ENCODE measurements around the gene GNAZ.

The GNAZ gene

GRCh38 chr22:23065495-23066122, 4.7 kb upstream of the GNAZ start:
- DNase-seq: no peak

- DNase-seq: no peak
These were observed 3.9 kb upstream of the GNAZ start for GRCh38 chr22:23066200-23067022.

DNA sequence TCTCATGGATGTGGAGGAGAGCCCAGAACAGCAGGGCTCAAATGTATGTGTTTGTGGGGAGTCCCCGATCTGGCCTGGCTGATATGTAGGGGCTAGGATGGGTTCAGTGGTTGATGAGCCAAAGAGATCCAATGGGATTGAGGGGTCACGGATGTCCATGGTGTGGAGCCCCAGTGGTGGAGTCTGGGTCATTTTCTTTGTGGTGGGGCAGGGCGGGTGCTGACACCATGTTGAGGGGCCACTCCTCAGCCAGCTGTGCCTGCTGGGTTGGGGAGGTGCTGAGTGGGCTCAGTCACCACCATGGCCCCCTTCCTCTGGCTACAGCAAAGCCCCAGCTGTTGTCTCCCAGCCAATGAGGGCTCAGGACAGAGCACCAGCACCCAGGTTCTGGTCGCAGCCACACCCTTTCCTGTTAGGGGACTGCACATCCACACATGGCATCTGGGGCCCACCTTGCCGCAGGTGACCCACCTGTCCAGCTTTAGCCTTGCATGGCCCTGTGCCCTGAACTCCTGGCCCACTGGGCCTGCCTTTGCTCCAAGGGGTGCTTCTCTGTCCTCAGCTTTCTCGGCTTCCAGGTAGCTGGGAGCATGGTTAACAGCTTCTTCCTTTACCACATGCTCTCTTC, 3.2 kb upstream of the GNAZ start:
- no peak for DNase-seq

- no peak for DNase-seq
These were observed 2.6 kb upstream of the GNAZ start for GRCh38 chr22:23067691-23068090.

GRCh38 chr22:23068096-23068831, 2.1 kb upstream of the GNAZ start:
- DNase-seq: no peak

DNA sequence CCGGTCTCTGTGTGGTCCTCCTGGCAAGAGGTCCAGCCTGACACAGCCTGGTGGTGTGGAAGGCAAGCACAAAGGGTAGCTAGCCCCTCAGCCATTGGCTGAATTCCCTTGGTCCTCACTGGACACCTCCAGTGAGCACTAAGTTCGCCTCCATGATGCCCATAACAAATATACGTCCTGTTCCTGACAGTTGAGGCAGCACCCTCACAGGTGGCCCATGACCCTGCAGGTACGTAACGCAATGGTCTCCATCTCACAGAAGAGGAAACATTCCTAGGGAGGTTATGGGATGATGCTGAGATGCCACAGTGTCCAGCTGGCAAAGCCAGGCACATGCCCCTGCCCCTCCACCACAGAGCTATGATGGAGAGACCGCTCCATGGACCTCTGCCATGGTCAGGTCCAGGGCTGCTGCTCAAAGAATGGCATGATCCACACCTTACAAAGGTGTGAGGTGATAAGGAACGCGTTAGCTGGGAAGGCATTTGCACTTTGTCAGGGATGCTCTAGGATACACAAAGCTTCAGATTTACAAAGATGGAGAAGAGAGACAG, 1.4 kb upstream of the GNAZ start:
- no peak for DNase-seq

DNA sequence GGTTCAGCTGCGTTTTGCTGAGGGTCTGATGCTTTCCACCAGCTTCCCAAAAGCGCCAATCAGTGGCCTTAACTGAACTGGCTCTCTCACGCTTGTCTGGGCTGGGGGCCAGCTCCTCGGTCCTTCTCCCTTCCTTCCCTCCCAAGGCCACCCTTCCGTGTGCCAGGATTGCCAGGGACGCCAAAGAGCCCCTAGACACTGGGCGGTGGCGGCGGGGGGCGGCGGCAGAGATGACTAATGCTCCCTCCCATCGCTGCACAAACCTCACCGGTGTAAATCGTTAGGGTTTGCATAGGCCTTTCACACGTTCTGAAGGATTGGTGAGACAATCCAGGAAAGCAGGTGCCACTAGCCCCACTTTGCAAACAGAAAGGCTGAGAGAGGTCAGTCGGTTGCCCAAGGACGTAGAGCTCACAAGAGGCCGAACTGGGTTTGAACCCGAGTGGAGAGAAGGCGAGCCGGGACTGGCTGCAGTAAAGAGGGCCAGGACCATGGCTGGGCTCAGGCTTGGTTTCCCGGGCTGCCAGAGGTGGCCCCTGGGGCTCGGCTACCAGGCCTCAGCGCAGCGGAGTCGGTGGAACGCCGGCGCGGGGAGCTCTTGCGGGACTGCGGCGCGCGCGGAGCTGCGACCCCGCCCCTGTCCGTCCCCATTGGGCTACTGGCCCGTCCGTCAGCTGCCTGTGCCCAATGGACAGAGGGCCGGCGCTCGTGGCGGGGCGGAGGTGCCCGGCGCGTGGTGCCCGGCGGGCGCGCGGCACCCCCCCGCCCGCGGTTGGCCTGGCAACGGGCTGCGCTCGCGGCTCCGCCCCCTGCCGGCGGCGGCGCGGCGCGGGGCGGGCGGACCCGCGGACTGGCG, 589 bp upstream of the GNAZ start:
- peak; percentile 38 to 66 for DNase-seq

- no peak for DNase-seq
These were observed 1.1 kb downstream of the GNAZ start for GRCh38 chr22:23071230-23072076.

DNA sequence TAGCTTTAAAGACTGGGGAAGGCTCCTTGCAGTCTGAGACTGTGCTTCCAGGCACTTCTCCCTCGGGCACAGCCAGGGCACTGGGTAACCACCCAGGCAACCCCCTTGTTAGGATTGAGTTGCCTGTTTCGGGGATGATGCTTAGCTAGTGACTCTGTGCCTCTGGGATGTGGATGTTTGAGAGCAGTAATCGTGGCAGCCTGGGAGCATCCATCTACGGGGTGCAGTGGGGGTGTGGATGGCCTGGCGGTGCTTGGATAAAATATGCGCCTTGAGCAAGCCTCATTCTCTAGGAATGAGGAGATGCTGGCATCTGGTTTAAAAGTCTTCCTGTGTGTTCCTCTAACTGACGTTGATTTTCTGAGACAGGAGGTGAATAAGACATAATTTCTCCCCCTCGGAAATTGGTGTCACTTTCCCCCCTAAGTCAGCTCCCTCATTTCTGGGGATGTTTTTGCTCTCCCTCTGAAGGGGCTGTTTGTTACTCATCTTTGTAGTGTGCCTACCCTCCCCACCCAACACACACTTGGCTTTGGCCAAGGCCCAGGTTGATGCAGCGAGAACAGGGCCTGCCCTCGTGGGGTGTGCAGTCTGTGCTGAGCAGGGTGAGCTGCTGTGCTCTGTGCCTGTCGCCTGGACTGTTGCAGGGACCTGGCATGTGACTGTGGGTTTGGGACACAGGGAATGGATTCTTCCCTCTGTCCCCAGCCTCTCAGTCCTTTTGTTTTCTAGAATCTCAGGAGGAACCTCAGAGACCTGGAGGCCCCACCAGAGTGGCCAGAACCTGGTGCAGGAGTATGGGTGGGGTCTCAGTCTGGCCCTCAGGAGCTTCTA, 2.0 kb downstream of the GNAZ start:
- no peak for DNase-seq

GRCh38 chr22:23072911-23073491, 2.7 kb downstream of the GNAZ start:
- DNase-seq: no peak

DNA sequence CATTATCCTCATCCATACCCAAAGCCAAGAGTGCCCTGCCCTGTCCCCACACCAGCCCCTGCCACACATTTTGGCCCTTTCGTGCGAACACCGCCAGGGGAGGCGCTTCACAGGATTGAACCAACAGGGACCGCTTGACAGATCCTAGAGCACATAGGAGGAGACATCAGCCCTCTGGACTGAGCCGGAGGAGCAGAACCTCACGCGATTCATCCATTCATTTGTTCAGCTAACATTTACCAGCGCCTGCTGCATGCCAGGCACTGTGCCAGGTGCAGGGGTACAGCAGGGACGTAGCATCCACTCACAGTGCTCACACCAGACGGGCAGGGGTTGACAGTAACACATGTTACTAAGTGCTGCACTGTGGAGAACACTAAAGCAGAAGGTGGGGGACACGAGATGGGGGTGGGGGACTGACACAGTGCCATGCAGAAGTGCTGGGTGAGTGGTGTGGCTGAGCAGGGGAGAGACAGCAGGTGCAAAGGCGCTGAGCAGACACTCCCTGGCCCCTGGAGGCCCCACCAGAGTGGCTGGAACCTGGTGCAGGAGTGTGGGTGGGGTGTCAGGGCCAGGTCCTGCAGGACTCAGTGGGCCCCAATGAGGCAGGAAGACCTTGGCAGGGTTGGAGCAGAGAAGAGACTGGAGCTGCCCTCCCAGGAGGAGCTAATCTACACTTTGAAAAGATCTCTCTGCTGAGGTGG, 3.4 kb downstream of the GNAZ start:
- DNase-seq: no peak

DNA sequence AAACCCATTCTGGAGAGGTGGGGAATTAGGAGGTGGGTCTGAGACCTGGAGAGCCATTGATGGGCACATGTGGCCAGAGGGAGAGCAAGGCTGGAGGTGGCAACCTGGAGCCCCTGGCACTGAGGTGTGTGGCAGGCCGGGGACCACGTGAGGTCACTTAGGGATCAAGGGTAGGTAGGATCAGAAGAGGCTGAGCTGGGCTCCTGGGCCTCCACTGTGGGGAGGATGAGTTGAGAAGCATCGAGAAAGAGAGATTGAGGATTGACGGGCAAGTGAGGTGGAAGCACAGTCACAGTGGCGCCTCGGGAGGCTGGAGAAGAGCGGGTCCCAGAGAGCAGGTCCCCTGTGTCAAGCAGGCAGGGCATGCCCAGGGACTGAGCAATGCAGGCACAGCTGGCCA, 4.1 kb downstream of the GNAZ start:
- no peak for DNase-seq

GRCh38 chr22:23075050-23075449, 4.7 kb downstream of the GNAZ start:
- DNase-seq: no peak

DNA sequence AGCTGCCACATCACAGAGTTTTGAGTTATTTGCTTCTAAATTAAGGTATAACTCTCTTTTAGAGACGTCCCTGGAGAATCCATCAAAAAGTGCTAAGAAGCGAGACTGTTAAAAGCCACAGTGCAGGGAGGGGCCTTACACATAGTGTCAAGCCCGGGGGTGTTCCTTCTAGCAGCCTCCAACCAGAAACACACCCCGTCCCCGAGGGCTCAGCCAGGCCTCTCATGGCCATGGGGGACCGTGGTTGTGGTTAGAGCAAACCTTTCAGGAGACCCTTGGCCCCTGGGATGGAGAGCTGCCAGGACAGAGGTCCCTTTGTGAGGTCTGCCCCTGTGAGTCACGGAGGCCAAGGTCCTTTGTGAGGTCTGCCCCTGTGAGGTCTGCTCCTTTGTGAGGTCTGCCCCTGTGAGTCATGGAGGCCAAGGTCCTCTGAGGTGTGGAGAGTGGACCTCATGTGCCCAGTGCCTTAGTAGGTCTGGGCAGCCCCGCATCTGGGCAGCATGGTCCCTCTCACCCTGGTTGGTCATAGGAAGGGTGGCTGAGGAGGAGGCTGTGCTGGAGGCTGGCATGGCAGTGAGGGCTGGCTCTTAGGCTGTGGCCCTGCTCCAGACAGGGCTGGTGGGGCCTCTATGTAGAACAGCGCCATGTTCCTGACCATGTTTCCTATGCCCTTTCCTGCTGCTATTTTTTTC, 5.4 kb downstream of the GNAZ start:
- no peak for DNase-seq

DNA sequence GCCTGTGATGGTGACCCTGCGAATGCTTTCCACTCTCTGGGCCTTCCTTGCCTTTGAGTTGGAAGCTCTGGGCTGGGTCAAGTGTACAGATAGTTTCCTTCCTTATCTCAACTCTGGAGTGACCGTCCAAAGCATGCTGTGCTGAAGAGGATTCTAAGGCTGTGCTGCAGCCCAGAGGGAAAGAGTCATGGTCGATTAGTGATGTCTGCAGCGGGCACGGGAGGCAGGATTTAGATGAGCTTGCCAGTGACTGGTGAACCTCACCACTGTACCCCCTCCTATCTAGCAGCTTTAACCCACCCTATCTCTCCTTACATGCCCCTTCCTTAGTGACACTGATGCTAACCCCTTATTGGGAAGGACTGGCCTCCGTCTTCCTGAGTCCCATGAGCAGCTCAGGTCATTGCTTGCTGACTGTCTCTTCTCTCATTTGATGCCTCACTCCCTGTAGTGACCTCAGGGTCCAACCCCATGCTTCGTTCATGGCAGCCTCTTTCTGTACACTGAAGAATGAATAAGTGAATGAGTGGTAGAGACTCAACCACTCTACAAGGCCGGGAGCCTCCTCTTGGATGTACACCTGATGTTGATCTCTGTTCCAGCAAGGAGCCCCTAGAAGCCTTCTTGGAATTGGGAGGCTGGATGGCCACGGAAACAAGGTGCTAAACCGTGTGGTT, 6.7 kb downstream of the GNAZ start:
- no peak for DNase-seq

DNA sequence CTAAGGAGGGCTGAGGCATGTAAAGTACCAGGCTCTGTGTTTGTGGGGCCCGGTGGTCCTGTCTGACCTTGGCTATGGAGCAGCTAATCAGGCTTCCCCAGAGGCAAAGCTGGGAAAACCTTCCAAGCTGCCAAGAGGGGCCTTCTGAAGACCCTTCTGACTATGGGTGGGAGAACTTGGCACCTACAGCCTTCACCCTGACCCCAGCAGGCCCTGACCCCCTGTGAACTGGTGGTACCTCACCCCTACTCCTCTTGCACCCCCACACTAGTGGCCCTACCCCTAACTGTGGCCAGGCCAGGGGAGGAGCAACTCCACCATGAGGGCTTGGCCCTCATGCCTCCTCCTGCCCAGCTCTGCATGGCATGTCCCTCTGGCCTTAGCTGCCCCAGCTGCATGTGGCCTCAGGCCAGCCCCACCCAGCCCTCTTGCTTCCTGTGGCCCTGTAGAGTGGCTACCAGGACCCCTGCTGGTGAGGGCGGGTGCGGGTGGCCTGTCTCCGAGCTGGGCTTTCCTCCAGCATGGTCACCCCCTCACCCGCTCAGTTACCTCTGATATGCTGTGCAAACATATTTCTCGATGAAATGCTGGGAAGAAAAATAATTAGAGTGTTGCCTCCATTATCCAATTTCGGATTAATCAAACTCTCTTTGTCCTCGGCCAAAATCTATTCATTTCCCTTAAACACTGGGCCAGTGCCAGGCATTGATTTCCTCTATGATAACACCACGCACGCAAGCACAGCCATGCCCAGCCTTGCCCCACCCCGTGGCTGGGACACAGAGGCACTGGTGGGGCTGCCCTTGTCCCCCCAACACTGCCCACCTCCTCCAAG, 7.5 kb downstream of the GNAZ start:
- DNase-seq: no peak

DNA sequence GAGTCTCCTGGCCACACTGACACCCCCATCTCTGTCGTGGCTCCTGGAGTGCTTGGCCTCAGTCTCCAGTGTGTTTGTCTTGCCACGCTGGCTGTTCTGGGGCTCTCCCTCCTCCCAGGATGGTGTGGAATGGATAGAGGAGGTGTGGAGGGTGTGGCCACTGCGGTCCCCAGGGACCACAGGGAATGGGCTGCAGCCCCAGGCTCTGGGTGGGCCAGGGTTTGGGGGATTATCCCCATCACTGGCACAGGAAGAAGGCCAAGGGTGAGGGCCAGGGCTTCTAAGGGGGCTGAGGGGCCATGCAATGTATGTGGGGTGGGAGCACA, 8.1 kb downstream of the GNAZ start:
- DNase-seq: no peak
